HS-27A (cell line): ENCODE data around the gene NCOA1.

Source experiments
- DNase-seq: peaks from one replicate; pipeline ENCODE4 v3.0.0-alpha.2; 2012; ENCODE audit warnings: low read depth, missing footprints

The NCOA1 gene

GRCh38 chr2:24742730-24743129 is 251.7 kb downstream of the NCOA1 start:
- no peak for DNase-seq

- DNase-seq: no peak
Observed at GRCh38 chr2:24743924-24744323, 252.9 kb downstream of the NCOA1 start.

GRCh38 chr2:24744356-24744755 is 253.3 kb downstream of the NCOA1 start:
- no peak for DNase-seq

GRCh38 chr2:24745825-24746224 is 254.8 kb downstream of the NCOA1 start:
- DNase-seq: no peak

GRCh38 chr2:24747299-24747698 is 256.2 kb downstream of the NCOA1 start:
- DNase-seq: no peak

- DNase-seq: no peak
Observed at GRCh38 chr2:24749069-24749691, 258.1 kb downstream of the NCOA1 start.

GRCh38 chr2:24754985-24755705 is 264.1 kb downstream of the NCOA1 start:
- no peak for DNase-seq

GRCh38 chr2:24756789-24757188 is 265.7 kb downstream of the NCOA1 start:
- no peak for DNase-seq

GRCh38 chr2:24761866-24762265 is 270.8 kb downstream of the NCOA1 start:
- no peak for DNase-seq

- DNase-seq: no peak
Observed at GRCh38 chr2:24762518-24762917, 271.5 kb downstream of the NCOA1 start.

GRCh38 chr2:24763843-24764242 is 272.8 kb downstream of the NCOA1 start:
- no peak for DNase-seq

GRCh38 chr2:24766609-24767008 is 275.6 kb downstream of the NCOA1 start:
- no peak for DNase-seq

- DNase-seq: no peak
Observed at GRCh38 chr2:24768013-24768412, 277.0 kb downstream of the NCOA1 start.

- DNase-seq: no peak
Observed at GRCh38 chr2:24768601-24769000, 277.5 kb downstream of the NCOA1 start.

GRCh38 chr2:24771061-24771460 is 280.0 kb downstream of the NCOA1 start:
- no peak for DNase-seq

- no peak for DNase-seq
Observed at GRCh38 chr2:24771764-24772586, 280.9 kb downstream of the NCOA1 start.

GRCh38 chr2:24774373-24774772 is 283.3 kb downstream of the NCOA1 start:
- DNase-seq: no peak

GRCh38 chr2:24779116-24779515 is 288.1 kb downstream of the NCOA1 start:
- DNase-seq: no peak

GRCh38 chr2:24783641-24784040 is 292.6 kb downstream of the NCOA1 start:
- no peak for DNase-seq

- no peak for DNase-seq
Observed at GRCh38 chr2:24785671-24786321, 294.7 kb downstream of the NCOA1 start.

GRCh38 chr2:24787532-24787931 is 296.5 kb downstream of the NCOA1 start:
- no peak for DNase-seq

GRCh38 chr2:24788816-24789215 is 297.8 kb downstream of the NCOA1 start:
- no peak for DNase-seq
